Activated naive CD8-positive, alpha-beta T cell treated with anti-CD3 and anti-CD28 coated beads, Interleukin-2, amount 50 U/mL, for 24 hours (primary cell): Measurements from ENCODE around the gene NEU1.
"Not testable (repeated sequence)": the region's sequence is repeated elsewhere in the genome, so short reads cannot be mapped to it uniquely, and the experiment has no call there.

Experiments
- ATAC-seq: fragments of 150-1000 bp; cut with Tn5 transposase; one replicate; pipeline ENCODE4 v1.10.0; 2021
- DNase-seq: peaks from one replicate; pipeline ENCODE4 v3.0.0; 2021
- H3K27ac Mint-ChIP-seq: one replicate; pipeline ENCODE4 v1.8.0; 2021; ENCODE audit warnings: mild to moderate bottlenecking, mixed read lengths
- H3K27me3 Mint-ChIP-seq: one replicate; pipeline ENCODE4 v1.8.0; 2021; ENCODE audit warnings: mixed read lengths
- H3K36me3 Mint-ChIP-seq: one replicate; pipeline ENCODE4 v1.8.0; 2021; ENCODE audit warnings: low read depth, mixed read lengths
- H3K4me1 Mint-ChIP-seq: one replicate; pipeline ENCODE4 v1.8.0; 2021; ENCODE audit warnings: mixed read lengths
- H3K4me3 Mint-ChIP-seq: one replicate; pipeline ENCODE4 v1.8.0; 2021; ENCODE audit warnings: mild to moderate bottlenecking, moderate library complexity, mixed read lengths
- H3K9me3 Mint-ChIP-seq: one replicate; pipeline ENCODE4 v1.8.0; 2021; ENCODE audit warnings: mixed read lengths

Gene NEU1

DNA sequence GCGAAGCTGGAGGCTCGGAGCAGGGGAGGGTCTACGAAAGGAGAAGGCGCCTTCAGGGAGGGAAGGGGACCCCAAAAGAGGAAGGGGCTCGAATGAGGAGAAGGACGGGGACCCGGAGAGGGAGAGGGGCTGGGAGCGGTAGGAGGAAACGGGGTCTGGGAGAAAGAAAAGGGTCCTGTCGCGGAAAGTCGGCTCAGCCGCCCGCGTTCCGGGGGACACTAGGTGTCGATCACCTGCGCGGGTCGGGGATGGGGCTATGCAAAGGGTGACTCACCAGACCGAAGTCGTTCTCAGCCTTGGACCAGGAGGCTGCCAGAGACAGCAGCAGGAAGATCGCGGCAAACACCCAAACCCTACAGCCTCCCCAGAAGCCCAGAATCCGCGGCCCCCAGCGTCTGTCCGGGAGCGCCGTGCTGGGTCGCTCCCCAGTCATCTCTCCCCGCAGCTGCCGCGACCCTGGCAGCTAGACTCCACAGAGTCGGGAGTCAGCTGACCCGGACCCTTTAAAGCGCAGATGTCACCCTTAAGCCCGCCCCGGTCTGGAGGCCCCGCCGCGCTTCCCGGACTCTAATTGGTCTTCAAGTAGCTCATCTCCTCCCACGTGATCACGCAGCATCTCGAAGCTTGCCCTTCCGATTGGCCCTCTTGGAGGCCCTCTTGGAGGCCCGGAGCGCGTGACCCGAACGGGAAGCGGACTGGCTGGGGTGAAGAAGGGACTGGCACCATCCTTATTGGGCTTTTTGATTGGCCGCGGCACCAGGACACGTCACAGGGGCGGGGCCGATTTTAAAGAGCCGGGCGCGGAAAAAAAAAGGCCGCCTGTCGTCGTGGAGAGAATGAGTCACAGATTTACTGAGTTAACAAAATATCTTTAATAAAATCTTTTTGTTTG is at the start of gene NEU1:
Gene NEU1 (minus strand): TSS at position 478 of the 892 bp plus-strand sequence. CDS start 45 bp downstream, at position 433.
- H3K4me1 Mint-ChIP-seq, result peaks cover 38% of the 10 kb centered on the region
- peak within 1 kb of the TSS; percentile 90 for H3K4me3 Mint-ChIP-seq
- DNase-seq, result peak; percentile 98
- peak within 1 kb of the TSS; percentile 96 for H3K27ac Mint-ChIP-seq
- peak; percentile 96 for ATAC-seq
- H3K9me3 Mint-ChIP-seq, result no peaks in the 10 kb centered on the region
- H3K27me3 Mint-ChIP-seq, result peaks cover 3% of the 10 kb centered on the region
- peaks cover 6% of the 10 kb centered on the region for H3K36me3 Mint-ChIP-seq

DNA sequence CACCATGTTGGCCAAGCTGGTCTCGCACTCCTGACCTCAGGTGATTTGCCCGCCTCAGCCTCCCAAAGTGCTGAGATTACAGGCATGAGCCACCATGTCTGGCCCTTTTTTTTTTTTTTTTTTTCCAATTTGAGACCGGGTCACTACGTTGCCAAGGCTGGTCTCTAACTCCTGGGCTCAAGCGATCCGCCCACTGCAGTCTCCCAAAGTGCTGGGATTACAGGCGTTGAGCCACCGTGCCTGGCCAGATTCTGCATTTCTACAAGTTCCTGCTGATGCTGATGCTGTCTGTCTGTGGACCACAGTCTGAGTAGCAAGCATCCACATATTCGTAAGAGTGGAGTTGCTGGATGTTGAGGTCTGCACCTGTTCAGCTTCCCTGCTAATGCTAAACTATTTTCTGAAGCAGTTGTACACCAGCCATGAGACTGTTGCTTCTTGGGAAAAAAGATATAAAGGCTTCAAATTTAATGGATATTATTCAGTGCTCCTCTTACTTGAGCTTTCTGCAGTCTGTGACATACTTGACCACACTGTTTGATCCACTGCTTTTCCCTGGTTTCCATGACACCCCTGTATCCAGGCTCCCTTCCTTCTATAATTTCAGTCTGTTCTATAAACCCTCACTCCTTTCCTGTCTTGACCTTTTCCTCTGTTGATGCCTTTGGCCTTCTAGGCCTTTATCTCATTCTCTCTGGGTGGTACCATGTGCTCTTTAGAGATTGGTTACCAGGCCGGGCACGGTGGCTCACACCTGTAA is 49.4 kb upstream of the NEU1 start:
- Mint-ChIP-seq H3K4me1 (peaks cover 19% of the 10 kb centered on the region), H3K9me3 (no peaks in the 10 kb centered on the region), H3K27ac (no peak overlapping the region), H3K36me3 (no peaks in the 10 kb centered on the region), H3K4me3 (no peak overlapping the region), H3K27me3 (peaks cover 13% of the 10 kb centered on the region)
- ATAC-seq (no peak), DNase-seq (no peak)

DNA sequence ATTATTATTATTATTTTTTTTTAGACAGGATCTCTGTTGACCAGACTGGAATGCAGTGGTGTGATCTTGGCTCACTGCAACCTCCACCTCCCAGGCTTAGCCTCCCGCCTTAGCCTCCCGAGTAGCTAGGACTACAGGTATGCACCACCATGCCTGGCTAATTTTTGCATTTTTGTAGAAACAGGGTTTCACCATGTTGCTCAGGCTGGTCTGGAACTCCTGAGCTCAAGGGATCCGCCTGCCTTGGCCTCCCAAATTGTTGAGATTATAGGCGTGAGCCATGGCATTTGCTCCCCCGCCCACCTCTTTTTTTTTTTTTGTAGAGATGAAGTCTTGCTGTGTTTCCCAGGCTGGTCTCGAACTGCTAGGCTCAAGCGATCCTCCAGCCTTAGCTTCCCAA is 46.7 kb upstream of the NEU1 start:
- H3K27me3 Mint-ChIP-seq, result peaks cover 13% of the 10 kb centered on the region
- not testable (repeated sequence) for H3K27ac Mint-ChIP-seq, ATAC-seq, DNase-seq, H3K9me3 Mint-ChIP-seq, H3K36me3 Mint-ChIP-seq, H3K4me3 Mint-ChIP-seq
- peaks cover 19% of the 10 kb centered on the region for H3K4me1 Mint-ChIP-seq

DNA sequence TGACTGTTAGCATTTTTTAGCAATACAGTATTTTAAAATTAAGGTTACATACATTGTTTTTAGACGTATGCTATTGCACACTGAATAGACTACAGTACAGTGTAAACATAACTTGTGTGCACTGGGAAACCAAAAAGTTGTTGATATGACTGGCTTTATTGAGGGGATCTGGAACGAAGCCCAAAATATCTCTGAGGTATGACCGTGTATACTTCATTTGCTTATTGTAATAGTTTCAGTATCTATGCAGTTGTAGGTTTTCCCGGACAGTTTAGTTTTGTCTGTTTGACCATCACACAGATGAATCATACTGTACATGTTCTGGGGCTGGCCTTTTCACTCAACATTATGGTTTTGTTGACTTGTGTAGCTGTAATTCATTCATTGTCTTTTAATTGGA is 46.2 kb upstream of the NEU1 start:
- Mint-ChIP-seq H3K4me1 (peaks cover 19% of the 10 kb centered on the region), H3K27me3 (peaks cover 13% of the 10 kb centered on the region), H3K36me3 (no peaks in the 10 kb centered on the region), H3K9me3 (no peaks in the 10 kb centered on the region), H3K27ac (no peak overlapping the region), H3K4me3 (no peak overlapping the region)
- ATAC-seq (peak; percentile 18), DNase-seq (no peak)

DNA sequence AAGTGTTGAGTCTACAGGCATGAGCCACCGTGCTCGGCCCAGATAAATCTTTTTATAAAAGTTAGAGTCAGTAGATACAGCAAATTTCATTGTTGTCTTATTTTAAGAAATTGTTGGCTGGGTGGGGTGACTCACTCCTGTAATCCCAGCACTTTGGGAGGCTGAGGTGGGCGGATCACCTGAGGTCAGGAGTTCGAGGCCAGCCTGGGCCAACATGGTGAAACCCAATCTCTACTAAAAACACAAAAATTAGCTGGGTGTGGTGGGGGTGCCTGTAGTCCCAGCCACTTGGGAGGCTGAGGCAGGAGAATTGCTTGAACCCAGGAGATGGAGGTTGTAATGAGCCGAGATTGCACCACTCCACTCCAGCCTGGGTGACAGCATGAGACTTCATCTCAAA is 45.6 kb upstream of the NEU1 start:
- Mint-ChIP-seq H3K4me1 (peaks cover 19% of the 10 kb centered on the region), H3K27me3 (peaks cover 13% of the 10 kb centered on the region)
- H3K27ac Mint-ChIP-seq, H3K9me3 Mint-ChIP-seq, H3K4me3 Mint-ChIP-seq, DNase-seq, ATAC-seq, H3K36me3 Mint-ChIP-seq: not testable (repeated sequence)

DNA sequence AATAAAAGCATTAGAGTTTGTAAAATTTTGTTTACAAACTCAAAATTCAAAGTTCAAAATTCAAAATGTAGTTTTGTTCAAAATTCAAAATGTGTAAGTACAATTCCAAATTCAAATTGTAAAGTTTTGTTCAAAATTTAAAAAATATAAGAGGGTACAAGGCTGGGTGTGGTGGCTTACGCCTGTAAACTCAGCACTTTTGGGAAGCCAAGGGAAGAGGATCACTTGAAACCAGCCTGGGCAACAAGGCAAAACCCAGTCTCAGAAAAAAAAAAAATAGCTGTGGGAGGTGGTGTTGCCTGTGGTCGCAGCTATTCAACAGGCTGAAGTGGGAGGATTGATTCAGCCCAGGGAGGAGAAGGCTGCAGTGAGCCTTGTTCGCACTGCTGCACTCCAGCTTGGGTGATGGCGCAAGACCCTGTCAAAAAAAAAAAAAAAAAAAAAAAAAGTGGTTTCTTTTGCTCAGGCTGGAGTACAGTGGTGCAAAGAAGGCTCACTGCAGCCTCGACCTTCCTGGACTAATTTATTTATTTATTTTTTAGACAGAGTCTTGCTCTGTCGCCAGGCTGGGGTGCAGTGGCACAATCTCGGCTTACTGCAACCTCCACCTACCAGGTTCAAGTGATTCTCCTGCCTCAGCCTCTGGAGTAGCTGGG is 44.7 kb upstream of the NEU1 start:
- Mint-ChIP-seq H3K4me3 (no peak overlapping the region), H3K36me3 (no peaks in the 10 kb centered on the region)
- DNase-seq, result no peak

DNA sequence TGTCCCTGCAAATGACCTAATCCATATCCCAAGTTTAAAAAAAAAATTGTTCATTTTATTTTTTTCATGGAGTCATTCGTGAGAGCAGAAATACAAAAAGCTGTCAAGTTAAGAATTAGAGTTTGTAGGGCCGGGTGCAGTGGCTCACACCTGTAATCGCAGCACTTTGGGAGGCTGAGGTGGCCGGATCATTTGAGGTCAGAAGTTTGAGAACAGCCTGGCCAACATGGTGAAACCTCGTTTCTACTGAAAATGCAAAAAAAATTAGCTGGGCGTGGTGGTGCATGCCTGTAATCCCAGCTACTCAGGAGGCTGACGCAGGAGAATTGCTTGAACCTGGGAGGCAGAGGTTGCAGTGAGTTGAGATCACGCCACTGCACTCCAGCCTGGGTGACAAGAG is 44.1 kb upstream of the NEU1 start:
- H3K27me3 Mint-ChIP-seq, result peaks cover 11% of the 10 kb centered on the region
- H3K4me3 Mint-ChIP-seq, H3K27ac Mint-ChIP-seq, H3K36me3 Mint-ChIP-seq, DNase-seq, ATAC-seq, H3K9me3 Mint-ChIP-seq: not testable (repeated sequence)
- H3K4me1 Mint-ChIP-seq, result peaks cover 21% of the 10 kb centered on the region

More for the DNA sequence above, 44.7 kb upstream of the NEU1 start:
- peak; percentile 45 for ATAC-seq
- Mint-ChIP-seq H3K9me3 (no peaks in the 10 kb centered on the region), H3K27me3 (peaks cover 12% of the 10 kb centered on the region), H3K27ac (no peak overlapping the region), H3K4me1 (peaks cover 26% of the 10 kb centered on the region)

DNA sequence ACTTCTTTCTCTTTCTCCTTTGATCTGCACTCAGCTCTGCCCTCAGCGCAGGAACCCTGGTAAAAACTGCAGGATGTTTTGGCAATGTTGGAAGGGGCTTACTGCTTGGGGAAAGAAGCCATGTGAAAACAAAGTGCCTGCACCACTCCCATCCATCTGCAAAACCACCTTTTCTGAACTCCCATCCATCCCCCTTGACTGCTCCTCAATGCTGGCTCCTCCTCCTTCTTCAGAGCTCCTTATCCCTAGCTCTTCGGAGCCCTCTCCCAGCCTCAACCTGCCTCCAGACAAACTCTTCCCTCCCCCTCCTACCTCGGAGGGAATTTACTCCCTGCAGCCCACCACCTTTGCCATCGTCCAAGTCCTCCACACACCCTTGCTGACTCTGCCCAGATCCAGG is 43.5 kb upstream of the NEU1 start:
- ATAC-seq (no peak), DNase-seq (no peak)
- Mint-ChIP-seq H3K4me1 (peaks cover 17% of the 10 kb centered on the region), H3K27me3 (peaks cover 11% of the 10 kb centered on the region), H3K27ac (no peak overlapping the region), H3K9me3 (no peaks in the 10 kb centered on the region), H3K36me3 (no peaks in the 10 kb centered on the region), H3K4me3 (no peak overlapping the region)

DNA sequence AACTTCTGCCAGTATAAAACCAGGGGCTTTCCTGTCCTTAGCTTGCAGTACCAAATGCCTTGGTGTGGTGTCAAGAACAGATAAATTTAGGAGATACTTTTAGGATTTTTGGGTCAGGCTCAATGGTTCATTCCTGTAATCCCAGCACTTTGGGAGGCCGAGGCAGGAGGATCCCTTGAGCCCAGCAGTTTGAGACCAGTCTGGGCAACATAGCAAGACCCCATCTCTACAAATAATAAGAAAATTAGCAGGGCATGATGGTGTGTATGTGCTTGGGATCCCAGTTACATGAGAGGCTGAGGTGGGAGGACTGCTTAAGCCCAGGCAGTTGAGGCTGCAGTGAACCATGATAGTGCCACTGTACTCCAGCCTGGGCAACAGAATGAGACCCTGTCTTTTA is 42.4 kb upstream of the NEU1 start:
- Mint-ChIP-seq H3K9me3 (no peaks in the 10 kb centered on the region), H3K27ac (no peak overlapping the region), H3K4me3 (no peak overlapping the region)

DNA sequence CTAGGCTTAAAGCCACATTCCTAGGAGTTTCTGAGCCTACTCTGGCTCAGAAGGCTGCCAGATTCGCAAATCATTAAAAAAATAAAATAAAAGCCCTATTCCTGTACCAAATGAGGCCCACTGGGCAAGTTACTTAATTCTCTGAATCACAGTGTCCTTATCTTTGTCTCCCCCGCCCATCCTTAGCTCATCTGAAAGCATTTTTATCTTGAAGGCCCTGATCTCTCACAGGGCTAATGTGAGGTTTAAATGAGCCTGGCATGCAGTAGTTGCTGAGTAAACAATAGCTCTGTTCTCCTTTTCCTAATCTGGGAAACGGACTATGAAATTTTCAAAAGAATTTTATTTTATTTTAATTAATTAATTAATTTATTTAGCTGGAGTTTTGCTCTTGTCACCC is 41.3 kb upstream of the NEU1 start:
- Mint-ChIP-seq H3K27ac (no peak overlapping the region), H3K9me3 (no peaks in the 10 kb centered on the region), H3K4me3 (no peak overlapping the region), H3K36me3 (no peaks in the 10 kb centered on the region), H3K27me3 (peaks cover 6% of the 10 kb centered on the region), H3K4me1 (peaks cover 20% of the 10 kb centered on the region)
- ATAC-seq (no peak), DNase-seq (no peak)

More for the DNA sequence above, 42.4 kb upstream of the NEU1 start:
- no peak for DNase-seq
- Mint-ChIP-seq H3K27me3 (peaks cover 8% of the 10 kb centered on the region), H3K4me1 (peaks cover 12% of the 10 kb centered on the region), H3K36me3 (no peaks in the 10 kb centered on the region)
- no peak for ATAC-seq

DNA sequence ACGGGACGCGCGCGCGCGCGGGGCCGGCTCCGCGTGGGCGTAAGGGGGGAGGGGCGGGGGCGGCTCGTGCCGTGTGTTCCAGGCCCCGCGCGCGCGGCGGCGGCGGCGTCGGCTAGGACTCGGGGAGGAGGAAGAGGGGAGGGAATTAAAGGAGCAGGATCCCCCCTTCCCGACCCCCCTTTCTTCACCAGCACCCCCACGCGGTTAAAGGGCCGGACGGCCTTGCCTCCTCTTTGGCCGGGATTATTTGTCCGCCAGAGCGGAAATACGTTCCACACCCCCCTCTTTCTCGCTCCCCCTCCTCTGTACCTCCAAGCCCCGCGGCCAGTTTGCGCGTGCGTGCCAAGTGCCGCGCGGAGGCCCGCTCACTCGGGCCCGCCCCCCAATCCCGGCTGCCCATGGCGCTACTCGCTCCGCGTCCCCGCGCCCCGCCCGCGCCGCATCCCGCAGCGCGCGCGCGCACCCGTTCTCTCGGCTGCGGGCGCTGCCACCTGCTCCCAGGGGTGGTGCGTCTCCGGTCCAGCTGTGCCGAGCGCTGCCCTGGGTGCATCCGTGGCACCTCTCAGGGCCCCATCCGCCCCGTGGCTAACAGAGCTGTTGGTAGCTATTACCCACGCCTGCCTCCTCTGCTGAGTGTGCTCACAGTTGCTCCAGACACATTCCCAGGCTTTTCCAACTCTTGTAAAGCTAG is 39.5 kb upstream of the NEU1 start, which contains the start of gene ZBTB12:
Gene ZBTB12 (minus strand): TSS at position 134 of the 691 bp plus-strand sequence. CDS start 781 bp downstream, outside the sequence.
- peak; percentile 71 for ATAC-seq
- Mint-ChIP-seq H3K9me3 (no peaks in the 10 kb centered on the region), H3K4me3 (peak within 1 kb of the TSS; percentile 81), H3K36me3 (no peaks in the 10 kb centered on the region), H3K27ac (peak within 1 kb of the TSS; percentile 82), H3K4me1 (peaks cover 26% of the 10 kb centered on the region), H3K27me3 (peaks cover 4% of the 10 kb centered on the region)
- DNase-seq, result peak; percentile 86

DNA sequence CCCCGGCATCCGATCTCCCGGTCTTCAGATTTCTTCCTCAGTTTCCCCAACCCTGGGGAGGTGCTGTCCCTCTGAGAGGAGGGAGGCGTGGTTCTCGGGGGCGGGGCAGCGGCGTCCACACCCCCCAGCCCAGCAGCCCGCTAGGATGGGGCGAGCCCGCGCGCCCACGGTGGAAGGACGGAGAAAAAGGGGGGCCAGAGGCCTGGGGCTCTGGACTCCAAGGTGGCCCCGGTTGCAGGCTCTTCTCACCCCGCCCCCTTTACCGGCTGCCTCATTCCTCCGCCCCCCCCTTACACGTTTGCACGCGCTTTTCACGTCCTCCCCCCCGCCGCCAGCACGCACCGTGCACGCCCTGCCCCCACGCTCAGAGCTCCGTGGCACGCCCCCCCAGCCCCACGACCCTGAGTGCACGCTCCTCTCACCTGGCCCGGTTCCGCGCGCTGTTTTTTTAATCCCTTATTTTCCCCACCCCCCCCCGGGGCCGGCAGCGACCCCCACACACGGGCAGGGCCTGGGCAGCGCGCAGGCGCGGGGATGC is 38.9 kb upstream of the NEU1 start:
- peak; percentile 12 for ATAC-seq
- Mint-ChIP-seq H3K27me3 (peaks cover 3% of the 10 kb centered on the region), H3K36me3 (no peaks in the 10 kb centered on the region), H3K9me3 (no peaks in the 10 kb centered on the region), H3K27ac (peak overlapping the region; percentile 22), H3K4me3 (peak overlapping the region; percentile 57), H3K4me1 (peaks cover 28% of the 10 kb centered on the region)
- DNase-seq, result peak; percentile 68

DNA sequence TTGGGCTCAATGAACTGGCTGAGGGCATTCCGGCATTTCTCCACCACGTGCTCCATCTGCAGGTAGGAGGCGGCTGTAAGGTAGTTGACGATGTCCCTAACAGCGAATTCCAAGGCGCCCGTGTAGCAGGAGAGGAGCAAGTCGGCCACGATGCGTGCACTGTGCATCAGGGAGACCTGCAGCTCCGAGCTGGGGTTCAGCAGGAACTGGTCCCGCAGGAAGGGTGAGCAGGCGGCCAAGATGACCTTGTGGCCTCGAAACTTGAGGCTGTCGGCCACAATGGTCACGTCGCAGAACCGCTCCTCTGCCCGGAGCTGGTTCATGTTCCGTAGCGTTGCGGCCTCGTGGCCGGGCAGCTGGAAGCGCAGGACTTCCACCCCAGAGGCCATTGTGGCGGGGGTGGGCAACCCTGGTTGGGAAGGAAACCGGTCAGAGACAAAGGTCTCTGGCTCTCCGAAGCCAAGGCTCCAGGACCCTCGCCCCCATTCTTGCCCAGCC is 38.3 kb upstream of the NEU1 start:
- no peaks in the 10 kb centered on the region for H3K36me3 Mint-ChIP-seq
- ATAC-seq (no peak), DNase-seq (no peak)
- peaks cover 32% of the 10 kb centered on the region for H3K4me1 Mint-ChIP-seq
- peak overlapping the region; percentile 57 for H3K4me3 Mint-ChIP-seq
- H3K27ac Mint-ChIP-seq, result peak overlapping the region; percentile 22
- H3K27me3 Mint-ChIP-seq, result no peaks in the 10 kb centered on the region
- no peaks in the 10 kb centered on the region for H3K9me3 Mint-ChIP-seq
